ENCODE results near the gene KREMEN2.
"Not testable (repeated sequence)": the region's sequence is repeated elsewhere in the genome, so short reads cannot be mapped to it uniquely, and the experiment has no call there.

KREMEN2 gene

DNA sequence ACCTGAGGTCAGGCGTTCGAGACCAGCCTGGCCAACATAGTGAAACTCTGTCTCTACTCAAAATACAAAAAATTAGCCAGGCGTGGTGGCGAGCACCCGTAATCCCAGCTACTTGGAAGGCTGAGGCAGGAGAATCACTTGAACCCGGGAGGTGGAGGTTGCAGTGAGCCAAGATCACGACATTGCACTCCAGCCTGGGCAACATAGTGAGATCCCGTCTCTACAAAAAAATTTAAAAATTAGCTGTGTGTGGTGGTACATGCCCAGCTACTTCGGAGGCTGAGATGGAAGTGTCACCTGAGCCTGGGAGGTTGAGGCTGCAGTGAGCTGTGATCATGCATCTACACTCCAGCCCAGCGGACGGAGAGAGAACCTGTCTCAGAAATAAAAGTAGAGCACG is 20.4 kb upstream of the KREMEN2 start:
- not testable (repeated sequence) for DNase-seq

DNA sequence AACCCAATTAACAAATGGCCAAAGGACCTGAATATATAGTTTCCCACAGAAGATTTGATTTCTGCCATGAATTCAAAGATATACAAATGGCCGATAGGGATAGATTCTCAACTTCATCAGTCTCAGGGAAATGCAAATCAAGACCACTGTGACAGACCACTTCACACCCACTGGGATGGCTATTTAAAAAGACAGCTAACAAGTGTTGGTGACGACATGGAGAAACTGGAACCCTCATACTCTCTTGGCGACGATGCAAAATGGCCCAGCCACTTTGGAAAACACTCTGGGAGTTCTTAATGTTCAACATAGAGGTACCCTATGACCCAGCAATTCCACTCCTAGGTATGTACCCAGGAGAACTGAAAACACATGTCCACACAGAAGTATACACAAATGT is 17.4 kb upstream of the KREMEN2 start:
- DNase-seq, result no peak

DNA sequence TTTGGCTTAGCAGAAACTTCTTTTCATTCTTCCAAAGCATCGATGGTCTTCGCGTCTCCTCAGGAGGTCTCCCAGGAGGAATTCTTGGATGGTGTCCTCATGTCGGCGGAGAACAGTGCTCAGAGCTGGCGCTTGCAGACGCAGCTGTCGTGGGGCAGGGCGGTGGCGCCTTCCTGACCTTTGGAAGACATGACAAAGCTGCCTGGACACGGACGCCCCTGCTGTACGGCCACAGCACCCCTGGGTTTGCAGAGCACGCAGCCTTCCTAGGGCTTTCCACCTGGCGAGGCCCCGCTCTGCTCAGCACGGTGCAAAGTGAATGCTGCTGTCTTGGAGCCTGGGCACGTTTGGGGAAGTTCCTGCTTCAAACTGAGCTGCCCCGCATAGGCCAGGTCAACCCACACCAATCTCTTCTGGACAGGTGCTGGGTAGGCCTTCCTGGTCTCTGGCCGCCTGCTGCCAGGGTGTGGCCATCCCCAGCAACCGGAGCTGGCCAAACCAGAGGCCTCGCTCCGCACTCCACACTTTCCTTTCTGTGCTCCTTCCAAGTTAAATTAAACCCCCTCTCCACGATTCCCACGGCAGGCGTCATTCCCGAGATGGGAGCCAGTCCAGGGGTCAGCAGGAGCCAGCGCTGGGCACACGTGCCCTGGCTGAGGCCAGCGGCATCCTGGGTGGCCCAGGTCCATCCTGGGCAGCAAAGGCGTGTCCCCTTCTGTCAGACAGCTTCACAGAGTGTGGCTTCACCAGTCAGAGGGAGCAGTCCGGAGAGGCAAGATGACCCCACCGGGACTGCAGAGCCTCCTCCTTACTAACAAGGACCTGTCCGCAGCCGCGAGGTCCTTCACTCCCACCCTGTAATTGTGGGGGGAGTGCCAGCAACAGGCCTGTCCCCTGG is 15.0 kb upstream of the KREMEN2 start:
- no peak for DNase-seq

DNA sequence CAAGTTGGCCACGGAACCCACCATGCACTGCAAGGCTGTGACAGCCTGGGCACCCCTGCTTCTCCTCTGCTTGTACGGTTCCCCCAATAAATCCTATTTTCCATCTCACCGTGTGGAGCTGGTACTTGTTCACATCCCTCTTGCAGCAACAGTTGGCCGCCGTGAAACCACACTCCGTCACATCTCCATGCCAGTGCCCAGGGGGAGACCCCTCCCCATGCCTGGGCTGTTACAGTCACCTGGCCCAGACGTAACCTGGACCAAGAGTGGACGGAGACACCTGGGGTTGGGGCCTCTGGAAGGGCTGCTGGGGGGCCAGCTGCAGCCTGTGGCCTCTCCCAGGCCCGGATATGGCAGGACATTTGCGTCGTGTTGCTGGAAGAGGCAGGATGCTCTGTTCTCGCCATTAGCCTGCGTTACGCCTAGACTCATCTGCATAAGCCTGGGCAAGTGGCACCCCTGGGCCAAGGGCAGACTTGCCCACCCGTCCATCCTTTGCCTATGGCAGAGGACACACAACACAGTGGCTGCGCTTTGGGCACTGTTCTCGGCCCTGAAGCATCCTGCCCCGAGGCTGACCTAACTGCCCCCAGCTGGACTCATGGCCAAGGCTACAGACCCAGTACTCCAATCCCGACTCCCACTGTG is 14.2 kb upstream of the KREMEN2 start:
- DNase-seq, result no peak

DNA sequence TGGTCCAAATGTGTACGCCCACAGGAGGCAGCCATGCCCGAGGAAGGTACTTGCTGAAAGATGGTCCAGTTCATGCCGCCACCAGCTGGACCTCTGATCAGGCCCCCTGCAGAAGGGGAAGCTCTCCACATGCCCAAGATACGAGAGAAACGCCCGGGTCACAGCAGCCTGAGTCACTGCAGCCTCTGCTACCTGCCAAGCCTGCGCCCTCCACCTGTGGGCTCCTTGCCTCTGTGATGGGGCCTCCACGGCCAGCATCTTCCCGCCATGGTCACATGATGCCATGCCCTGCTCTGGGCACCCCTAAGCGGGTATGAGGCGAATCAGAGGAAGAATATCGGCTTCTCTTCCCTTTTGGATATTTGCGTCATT is 13.7 kb upstream of the KREMEN2 start:
- DNase-seq, result no peak

DNA sequence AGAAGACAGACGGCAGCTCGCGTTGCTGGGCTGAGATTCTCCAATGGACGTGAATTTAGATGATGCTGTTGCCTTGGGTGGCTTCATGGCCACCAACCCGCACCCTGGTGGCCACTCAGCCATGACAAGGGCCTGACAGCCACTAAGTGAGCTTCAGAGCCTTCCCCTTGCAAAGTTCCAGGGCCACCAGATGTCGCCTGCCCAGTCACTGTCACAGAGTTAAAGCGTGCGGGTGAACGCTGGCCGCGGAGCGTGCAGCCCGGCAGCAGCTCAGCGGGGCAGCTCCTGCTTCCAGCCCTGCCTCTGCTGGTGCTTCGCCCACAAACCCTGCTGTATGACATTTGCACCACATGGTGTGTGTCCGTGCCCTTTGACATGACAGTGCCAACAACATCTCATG is 13.3 kb upstream of the KREMEN2 start:
- no peak for DNase-seq

DNA sequence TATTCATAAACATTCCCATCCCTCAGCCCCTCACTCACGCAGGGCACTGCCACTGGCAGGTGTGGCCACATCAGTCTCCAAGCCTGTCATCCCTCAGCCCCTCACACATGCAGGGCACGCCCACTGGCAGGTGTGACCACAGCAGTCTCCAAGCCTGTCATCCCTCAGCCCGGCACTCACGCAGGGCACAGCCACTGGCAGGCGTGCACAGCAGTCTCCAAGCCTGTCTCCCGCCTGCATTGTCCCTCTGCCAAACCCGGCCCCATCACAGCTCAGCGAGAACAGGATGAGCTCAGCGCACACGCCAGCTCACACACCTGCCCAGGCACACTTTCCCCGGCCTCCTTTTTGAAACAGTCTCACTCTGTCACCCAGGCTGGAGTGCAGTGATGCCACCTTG is 11.4 kb upstream of the KREMEN2 start:
- DNase-seq, result no peak

DNA sequence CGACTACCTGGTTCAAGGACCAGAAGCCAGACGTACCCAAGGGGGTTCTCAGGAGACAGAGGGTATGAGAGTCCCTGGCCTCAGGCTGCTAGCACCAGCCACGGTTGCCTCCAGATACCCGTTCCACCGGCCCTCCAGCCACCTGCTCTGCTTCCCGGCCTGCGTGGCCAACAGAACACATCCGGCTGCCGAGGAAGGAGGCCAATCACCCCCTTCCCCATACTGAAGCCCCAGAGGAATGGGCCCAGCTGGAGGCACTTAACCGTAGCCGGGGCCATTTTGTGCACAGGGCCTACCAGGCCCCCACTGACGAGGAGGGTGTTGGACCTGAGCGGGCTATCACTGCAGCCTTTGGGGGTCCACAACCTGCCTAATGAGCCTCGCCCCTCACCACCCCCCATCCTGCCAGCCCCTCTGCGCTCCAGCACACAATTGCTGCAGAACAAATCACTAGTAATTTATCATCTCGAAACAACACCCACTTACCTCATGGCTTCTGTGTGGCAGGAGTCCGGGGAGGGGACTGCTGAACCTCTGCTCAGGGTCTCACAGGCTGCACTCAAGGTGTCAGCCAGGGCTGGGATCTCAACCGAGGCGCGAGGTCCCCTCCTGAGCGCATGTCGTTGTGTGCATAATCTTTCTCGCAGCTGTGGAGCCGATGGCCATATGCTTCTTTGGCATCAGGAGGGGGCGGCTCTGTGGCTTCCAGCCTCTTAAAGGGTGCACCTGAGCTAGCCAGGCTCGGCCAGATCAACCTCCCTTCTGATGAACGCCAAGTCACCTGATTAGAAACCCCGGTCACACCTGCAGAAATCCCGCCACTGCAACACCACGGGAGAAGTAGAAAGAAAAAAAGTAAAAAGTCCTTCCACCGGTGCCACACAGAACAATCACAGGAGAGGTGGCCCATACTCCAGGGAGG is 10.1 kb upstream of the KREMEN2 start:
- DNase-seq, result no peak

DNA sequence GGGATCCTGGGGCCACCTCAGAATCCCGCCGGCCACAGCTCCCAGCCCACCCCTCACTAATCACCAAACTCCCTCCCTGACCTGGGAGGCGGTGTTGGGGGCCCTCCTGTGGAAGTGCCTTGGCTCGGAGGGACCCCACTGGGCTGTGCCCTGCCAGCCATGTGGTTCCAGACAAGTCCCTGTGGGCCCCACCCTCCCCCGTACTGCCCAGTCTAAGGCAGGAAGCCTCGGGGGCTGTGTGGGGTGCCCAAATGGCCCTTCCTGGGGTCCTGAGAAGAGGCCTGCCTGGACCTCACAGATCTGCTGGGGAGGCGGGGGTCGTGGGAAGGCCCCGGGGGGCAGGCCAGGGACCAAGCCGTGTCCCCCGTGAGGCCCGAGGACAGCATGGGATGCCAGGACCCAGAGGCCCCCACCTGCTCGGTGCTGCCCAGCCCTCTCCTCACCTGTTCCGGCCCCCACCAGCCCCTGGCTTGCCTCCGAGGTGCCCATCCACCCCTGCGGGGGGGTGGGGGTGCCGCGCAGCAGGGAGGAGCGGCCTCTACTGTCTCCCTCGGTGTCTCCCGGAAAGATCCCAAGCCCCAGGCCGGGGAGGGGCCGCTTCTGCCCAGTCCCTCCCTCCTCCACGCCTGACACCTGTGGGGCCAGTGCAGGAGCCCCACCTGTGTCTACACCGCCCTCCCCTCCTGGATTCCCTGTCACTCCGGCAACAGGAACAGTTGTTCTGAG is 9.3 kb upstream of the KREMEN2 start:
- DNase-seq, result no peak

DNA sequence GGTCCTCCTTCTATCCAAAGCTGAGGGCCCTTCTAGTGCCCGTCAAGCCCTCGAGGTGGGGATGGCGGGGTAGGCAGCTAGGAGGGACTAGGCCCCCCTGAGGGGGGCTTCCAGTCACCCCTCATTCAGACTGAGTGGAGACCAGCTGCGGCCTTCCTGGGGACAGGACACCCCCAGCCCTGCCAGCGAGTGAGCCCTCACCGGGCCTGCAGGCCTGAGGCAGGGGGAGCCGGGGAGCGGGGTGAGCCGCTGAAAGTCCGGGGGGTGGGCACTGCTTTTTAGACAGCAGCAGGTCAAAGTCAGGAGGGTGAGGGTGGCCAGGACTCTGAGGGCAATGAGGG is 8.7 kb upstream of the KREMEN2 start:
- DNase-seq, result no peak

DNA sequence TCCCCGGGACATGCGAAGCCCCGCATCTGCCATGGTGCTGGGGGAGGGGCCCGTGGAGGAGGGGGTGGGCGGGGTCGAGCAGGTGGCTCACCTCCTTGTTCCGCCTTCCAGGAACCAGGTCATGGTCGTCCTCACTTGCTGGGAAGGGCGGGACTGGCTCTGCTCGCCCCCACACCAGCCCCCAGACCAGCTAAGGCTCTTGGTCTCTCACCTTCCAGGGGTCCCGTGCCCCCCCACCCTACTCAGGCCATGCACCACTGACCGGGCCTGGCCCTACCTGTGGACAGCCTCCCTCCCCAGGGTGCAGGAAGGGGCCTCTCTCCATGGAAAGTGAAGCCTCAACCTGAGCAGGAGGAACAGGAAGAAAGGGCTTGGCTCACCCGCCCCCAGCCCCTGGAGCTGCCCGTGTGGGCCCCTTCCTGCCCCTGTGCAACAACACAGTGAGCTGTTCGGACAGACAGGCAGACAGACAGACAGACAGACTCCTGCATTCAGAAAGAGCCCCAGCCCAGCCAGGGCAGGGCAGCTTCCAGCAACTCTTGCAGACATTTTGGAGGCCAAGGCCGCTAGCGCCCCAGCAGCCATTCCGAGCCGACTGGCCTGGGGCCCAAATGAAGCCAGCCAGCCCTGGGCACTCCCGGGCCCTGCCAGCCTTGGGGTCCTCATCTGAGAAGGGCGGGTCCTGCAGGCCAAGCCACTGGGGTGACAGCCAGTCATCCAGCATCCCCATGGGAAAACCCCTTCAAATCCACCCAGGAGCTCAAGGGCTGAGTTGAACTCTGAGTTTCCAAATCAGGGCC is 8.1 kb upstream of the KREMEN2 start:
- DNase-seq, result peak; percentile 59

DNA sequence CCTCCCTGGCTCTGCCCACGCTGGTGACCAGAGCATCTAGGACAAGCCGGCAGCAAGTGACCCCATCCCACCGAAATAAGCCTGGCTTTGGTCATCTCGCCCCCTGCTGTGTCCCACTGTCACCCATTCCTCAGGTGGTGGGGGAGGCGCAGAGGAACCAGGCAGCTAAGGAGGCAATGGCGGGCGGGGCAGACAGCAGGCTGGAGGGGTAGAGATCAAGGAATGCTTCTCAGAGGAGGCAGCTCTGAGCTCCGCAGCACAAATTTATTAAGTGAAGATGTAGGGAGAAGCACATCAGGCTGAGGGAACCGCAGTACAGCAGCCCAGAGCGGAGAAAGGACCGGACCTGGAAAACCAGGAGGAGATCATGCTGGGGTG is 7.5 kb upstream of the KREMEN2 start:
- DNase-seq, result no peak

DNA sequence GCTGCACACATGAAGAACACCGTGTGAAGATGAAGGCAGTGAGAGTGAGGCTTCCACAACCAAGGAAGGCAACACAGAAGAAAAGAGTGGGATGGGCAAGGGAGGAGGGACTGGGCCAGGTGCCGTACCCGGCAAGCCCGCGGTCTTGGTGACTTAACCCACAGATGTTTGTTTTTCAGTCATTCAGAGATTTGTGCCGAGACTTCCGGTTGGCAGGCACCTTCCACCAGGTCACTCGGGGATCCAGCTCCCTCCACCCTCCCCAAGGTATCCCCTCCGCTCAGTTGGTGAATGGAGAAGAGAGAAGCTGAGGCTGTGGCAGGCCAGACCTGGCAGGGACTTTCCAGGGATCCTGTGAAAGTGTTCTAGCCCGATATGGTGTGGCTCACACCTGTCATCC is 4.9 kb upstream of the KREMEN2 start:
- no peak for DNase-seq

DNA sequence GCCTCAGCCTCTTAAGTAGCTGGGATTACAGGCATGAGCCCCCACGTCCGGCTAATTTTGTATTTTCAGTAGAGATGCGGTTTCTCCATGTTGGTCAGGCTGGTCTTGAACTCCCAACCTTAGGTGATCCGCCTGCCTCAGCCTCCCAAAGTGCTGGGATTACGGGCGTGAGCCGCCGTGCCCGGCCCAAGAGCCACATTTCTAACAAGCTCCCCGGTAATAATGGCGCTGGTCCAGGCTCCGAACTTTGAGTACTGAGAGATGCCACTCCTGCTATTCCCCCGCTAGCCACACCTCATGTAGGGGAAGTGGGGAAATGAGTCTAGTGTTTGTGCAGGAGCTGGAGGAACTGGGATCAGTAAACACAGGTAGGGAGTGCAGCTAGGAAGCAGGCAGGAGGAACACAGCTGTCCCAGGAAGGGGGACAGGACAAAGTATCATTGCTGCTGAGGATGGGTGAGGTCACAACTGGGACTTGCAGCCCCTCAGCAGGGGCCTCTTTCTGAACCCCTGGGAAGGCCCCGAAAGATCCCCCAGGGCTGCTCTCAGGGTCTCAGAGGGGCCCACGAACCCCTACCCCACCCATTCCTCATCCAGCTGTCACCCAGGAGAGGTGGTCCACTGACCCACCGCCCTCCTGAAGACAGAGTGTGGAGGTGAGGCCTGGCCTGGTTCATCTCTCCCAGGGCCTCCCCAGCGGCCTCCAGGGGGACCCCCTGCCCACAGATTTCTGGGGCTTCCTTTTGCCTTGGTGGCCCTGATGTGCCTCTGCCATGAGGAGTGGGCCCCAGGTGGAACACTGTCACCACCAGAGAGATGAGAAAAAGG is 3.7 kb upstream of the KREMEN2 start:
- DNase-seq, result no peak

DNA sequence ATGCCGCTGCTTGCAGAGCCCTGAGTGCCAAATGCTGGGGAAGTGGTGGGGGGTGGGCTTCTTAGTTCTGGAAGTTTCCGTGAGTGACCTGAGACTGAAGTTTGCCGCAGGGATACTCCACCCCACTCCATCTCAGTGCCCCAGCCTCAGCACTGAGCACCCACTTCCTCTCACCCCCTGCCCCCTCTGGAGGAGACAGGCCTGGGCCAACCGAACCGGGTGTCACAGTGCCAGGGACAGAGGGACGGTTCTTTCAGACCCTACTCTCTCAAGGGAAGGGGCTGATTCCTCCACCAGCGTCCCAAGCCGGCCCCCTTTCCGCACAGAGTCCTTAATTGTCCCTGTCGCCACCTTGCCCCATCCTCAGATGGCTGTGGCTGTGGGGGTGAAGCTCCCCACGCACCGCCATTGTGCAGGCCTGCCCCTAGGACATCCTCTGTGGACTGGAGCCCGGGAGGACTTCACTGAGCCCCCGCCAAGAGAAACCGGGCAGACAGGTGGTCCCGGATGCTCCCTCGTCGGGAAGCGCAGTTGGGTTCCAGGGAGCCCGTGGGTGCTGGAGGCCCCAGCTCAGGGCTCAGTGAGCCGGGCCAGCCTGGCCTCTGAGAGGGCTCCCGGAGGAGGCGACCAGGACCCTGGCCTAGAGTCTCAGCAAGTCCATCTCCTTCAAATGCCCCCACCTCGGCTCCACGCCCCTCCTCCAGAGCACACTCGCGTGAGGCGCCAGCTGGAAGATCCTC is 1.6 kb upstream of the KREMEN2 start:
- DNase-seq, result no peak

DNA sequence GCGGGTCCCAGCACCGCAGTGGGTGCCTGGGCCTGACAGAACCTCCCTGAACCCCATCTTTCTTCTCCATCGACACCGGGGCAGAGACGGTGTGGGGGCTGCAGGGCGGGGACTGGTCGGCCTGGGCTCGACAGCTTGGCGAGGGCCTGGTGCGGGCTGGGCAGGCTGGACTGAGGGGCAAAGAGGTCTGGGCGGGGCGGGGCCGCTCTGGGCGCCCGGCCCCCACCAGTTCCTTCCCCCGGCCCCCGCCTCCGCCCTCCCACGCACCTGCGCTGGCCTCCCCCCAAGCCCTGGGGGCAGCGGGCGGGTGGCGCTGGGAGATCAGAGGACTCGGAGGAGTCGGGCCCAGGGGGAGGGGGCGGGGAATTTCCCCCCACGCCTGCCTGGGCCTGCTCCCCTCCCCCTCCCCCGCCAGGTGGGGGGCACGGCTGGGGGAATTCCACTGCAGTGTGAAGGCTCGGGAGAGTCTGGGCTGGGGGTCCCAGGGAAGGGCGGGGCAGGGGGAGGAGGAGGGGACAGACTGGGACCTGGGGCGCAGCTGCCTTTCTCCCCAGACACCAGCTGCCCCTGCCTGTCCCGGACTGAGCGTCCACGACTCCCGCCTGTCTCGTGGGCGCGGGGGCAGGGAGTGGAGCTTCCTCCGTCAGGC is 877 bp upstream of the KREMEN2 start:
- no peak for DNase-seq

DNA sequence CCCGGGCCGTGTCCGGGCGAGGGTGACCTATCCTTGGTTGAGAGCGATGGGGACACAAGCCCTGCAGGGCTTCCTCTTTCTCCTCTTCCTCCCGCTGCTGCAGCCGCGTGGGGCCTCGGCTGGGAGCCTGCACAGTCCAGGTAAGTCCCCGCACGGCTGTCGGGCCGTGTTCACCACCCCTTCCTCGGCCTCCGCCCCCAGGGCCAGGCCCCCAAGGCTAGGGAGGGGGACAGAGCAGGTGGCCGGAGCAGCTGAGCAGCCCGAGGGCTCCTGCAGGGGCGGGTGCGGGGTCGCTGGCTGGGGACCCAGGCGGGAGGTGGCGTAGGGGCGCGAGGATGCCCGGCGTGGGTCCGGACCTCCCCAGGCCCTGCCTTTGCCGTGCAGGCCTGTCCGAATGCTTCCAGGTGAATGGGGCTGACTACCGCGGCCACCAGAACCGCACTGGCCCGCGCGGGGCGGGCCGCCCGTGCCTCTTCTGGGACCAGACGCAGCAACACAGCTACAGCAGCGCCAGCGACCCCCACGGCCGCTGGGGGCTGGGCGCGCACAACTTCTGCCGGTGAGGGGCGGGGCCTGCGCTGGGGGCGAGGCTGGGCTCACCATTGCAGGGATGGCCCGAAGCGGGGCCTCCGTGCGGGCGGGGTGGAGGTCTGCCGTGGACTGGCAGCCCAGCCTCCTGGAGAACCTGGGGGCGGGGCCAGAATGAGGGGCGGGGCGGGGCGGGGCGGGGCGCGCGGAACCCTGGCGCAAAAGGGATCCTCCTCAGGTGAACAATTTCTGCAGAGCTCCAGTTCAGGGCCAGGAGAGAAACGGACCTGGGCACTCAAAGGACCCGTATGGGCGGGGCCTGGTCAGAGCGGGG is 631 bp downstream of the KREMEN2 start:
- peak; percentile 83 for DNase-seq

DNA sequence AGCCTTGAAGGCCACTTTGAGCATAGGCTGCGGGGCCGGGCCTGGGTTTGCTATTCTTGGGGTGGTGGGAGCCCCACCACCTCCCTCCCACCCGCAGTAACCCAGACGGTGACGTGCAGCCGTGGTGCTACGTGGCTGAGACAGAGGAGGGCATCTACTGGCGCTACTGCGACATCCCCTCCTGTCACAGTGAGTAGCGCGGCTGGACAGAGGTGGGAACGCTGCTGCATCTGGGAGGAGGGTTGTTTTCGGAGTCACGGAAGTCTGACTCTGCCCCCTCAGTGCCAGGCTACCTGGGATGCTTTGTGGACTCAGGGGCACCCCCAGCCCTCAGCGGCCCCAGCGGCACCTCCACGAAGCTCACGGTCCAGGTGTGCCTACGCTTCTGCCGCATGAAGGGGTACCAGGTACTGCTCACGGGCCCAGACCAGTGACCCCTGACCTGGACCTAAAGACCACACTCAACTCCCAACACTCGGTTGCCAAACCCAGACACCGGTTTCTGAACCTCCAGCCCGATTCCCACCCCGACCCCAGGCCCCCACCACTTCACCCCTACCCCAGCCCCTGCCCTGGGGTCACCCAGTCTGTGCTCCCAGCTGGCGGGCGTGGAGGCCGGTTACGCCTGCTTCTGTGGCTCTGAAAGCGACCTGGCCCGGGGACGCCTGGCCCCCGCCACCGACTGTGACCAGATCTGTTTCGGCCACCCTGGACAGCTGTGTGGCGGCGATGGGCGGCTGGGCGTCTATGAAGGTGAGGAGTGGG is 2.1 kb downstream of the KREMEN2 start:
- DNase-seq, result no peak
